Measurements from ENCODE around the gene RAPGEF4. TPM values are rescaled to one million over a fixed set of nuclear protein-coding genes. Genes with fewer than 3 reads are reported as not detected.

The RAPGEF4 gene
- total RNA-seq, 1 experiment from 2014 or later, result 1.4 TPM

DNA sequence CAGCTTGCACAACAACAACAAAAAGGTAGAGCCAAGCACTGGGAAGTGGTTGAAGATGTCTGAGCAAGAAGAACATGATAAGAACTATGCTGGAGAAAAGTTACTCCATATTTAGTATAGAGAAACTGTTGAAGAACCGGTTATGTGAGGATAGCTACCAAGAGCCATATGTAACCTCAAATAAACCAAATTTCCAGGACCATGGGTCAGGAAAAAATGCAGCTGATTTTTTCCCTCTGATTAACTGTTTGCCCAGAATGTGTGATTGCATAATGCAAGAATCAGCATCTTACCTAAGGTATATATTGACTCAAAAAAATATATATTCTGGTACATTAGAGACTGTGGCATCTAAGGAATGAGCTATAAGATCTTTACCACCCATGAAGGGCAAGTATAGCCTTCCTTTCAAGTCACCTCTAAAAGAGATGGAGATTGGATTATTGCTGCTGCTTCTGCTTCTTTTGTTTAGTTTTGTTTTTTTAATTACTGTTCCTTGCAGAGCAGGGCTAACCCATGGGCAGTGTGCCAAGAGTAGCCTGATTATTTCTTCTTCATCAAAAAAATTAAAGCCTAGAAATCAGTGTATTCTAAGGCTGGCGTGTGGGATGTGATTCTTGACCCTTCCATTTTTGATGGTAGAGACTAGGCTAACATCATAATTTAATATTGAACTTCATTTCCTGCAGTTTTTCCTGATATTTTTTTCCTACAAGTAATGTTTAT lies 263.1 kb downstream of the RAPGEF4 start:
- H3K36me3 Mint-ChIP-seq (ENCODE audit: insufficient read depth in 1 of 3, low read depth in 3 of 3), result no peaks in the 10 kb centered on the region; a peak in 1 of 7 replicates
- no peaks in the 10 kb centered on the region for H4K20me1 ChIP-seq (ENCODE audit: control insufficient read depth, insufficient read depth, insufficient read length)

More for the DNA sequence above, 263.1 kb downstream of the RAPGEF4 start:
- H3K23ac ChIP-seq (ENCODE audit: insufficient read length, low read depth, low read length), result no peak overlapping the region
- H3K27ac ChIP-seq (ENCODE audit: insufficient read length, low read depth, low read length), result no peak overlapping the region
- Mint-ChIP-seq H3K9me3 (no peaks in the 10 kb centered on the region; a peak in 1 of 5 replicates), H3K27me3 (ENCODE audit: low read depth) (no peaks in the 10 kb centered on the region; the same call in 1 of the 2 replicates), H3K4me3 (no peak overlapping the region), H3K27ac (no peak overlapping the region), H3K4me1 (peaks cover 15 to 35% of the 10 kb centered on the region in 2 experiments)
- H2BK12ac ChIP-seq (ENCODE audit: insufficient read length, low read depth, low read length), result no peak overlapping the region
- H4K5ac ChIP-seq (ENCODE audit: insufficient read length, low read depth, low read length), result no peak overlapping the region
- H3K4me2 ChIP-seq (ENCODE audit: insufficient read depth, insufficient read length, low read length), result no peak overlapping the region
- no peak overlapping the region for H4K8ac ChIP-seq (replicated peaks; ENCODE audit: insufficient read length, low read depth, low read length)
- H3T11ph ChIP-seq (ENCODE audit: low read length), result no peak overlapping the region
- no CpG with 5 or more reads among the region's 2 CpGs for WGBS (ENCODE audit: extremely low coverage, insufficient read length, low lambda C conversion rate)
- H3K79me2 ChIP-seq (ENCODE audit: insufficient read depth, low read length), result no peaks in the 10 kb centered on the region
- H3K9me3 ChIP-seq (ENCODE audit: control insufficient read depth, low read depth, low read length), result no peaks in the 10 kb centered on the region
- no peaks in the 10 kb centered on the region for H3K27me3 ChIP-seq (ENCODE audit: insufficient read depth, low read length)
- H3K79me1 ChIP-seq (ENCODE audit: insufficient read depth, low read depth, low read length, poor library complexity, severe bottlenecking), result no peaks in the 10 kb centered on the region
- no peak overlapping the region for H2BK120ac ChIP-seq (ENCODE audit: low read depth, low read length, poor library complexity, severe bottlenecking)
- no peak overlapping the region for H2BK5ac ChIP-seq (ENCODE audit: insufficient read length, low read length)
- H3K23me2 ChIP-seq (ENCODE audit: insufficient read length, low read depth, low read length, poor library complexity, severe bottlenecking), result no peaks in the 10 kb centered on the region
- H3K4ac ChIP-seq (ENCODE audit: low read depth, low read length), result no peak overlapping the region
- H2AK5ac ChIP-seq (ENCODE audit: insufficient read length, low read length), result no peak overlapping the region
- H3K18ac ChIP-seq (ENCODE audit: insufficient read length, low read depth, low read length), result no peak overlapping the region
- H2BK15ac ChIP-seq (ENCODE audit: low read depth, low read length), result no peak overlapping the region
- no peak overlapping the region for H2BK20ac ChIP-seq (ENCODE audit: low read depth, low read length, poor library complexity, severe bottlenecking)
- TF ChIP-seq, protein P1, sequence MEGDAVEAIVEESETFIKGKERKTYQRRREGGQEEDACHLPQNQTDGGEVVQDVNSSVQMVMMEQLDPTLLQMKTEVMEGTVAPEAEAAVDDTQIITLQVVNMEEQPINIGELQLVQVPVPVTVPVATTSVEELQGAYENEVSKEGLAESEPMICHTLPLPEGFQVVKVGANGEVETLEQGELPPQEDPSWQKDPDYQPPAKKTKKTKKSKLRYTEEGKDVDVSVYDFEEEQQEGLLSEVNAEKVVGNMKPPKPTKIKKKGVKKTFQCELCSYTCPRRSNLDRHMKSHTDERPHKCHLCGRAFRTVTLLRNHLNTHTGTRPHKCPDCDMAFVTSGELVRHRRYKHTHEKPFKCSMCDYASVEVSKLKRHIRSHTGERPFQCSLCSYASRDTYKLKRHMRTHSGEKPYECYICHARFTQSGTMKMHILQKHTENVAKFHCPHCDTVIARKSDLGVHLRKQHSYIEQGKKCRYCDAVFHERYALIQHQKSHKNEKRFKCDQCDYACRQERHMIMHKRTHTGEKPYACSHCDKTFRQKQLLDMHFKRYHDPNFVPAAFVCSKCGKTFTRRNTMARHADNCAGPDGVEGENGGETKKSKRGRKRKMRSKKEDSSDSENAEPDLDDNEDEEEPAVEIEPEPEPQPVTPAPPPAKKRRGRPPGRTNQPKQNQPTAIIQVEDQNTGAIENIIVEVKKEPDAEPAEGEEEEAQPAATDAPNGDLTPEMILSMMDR (conservative IDR thresholded peaks at IDR 0.05), result no peak
- H3K14ac ChIP-seq (ENCODE audit: insufficient read depth, low read length), result no peak overlapping the region
- H4K91ac ChIP-seq (ENCODE audit: insufficient read length, low read depth, low read length), result no peak overlapping the region
- H3K56ac ChIP-seq (ENCODE audit: insufficient read length, low read depth, low read length), result no peak overlapping the region
- H3K9ac ChIP-seq (ENCODE audit: extremely low read depth, insufficient read length, low read length), result no peak overlapping the region
- H3K4me1 ChIP-seq (ENCODE audit: insufficient read depth, low read length), result no peaks in the 10 kb centered on the region
- no peak for DNase-seq
- H2AFZ ChIP-seq (ENCODE audit: low read length), result no peak overlapping the region
